Measurements from ENCODE around the gene CMIP.

Gene CMIP

GRCh38 chr16:81707411-81708265 is 263.0 kb downstream of the CMIP start:
- no peak for TF ChIP-seq GATA3 (IDR thresholded peaks at IDR 0.05; ENCODE audit: low read depth, low read length)
- no peak for TF ChIP-seq GATA2 (IDR thresholded peaks at IDR 0.05; ENCODE audit: low read depth, low read length)

GRCh38 chr16:81708266-81709015 is 263.8 kb downstream of the CMIP start:
- TF ChIP-seq GATA2 (IDR thresholded peaks at IDR 0.05; ENCODE audit: low read depth, low read length) (no peak), GATA3 (IDR thresholded peaks at IDR 0.05; ENCODE audit: low read depth, low read length) (no peak)

- TF ChIP-seq GATA3 (IDR thresholded peaks at IDR 0.05; ENCODE audit: low read depth, low read length) (no peak), GATA2 (IDR thresholded peaks at IDR 0.05; ENCODE audit: low read depth, low read length) (no peak)
Observed at GRCh38 chr16:81709016-81709900, 264.6 kb downstream of the CMIP start.

- TF ChIP-seq GATA3 (IDR thresholded peaks at IDR 0.05; ENCODE audit: low read depth, low read length) (no peak), GATA2 (IDR thresholded peaks at IDR 0.05; ENCODE audit: low read depth, low read length) (no peak)
Observed at GRCh38 chr16:81710044-81710443, 265.4 kb downstream of the CMIP start.

DNA sequence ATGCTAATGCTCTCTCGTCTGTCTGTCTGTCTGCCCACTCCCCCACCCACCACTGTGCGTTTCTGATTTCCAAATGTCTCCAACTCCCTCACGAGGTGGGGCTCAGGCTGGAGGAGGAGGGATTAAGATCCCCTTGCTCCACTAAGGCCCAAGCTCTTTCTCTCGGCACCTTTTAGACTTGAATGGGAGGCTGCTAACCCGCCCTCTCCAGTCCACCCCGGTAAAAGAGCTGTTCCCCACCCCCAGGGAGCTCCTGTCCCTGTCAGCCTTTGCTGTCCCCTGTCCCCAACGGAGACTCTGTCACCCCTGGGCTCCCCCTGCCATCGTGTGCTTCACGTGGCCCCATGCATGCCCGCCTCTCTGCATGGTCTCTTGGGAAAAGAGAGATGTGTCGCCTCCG is 266.0 kb downstream of the CMIP start:
- TF ChIP-seq GATA2 (IDR thresholded peaks at IDR 0.05; ENCODE audit: low read depth, low read length) (no peak), GATA3 (IDR thresholded peaks at IDR 0.05; ENCODE audit: low read depth, low read length) (no peak)

GRCh38 chr16:81711657-81712319 is 267.2 kb downstream of the CMIP start:
- TF ChIP-seq GATA2 (IDR thresholded peaks at IDR 0.05; ENCODE audit: low read depth, low read length): no peak
- no peak for TF ChIP-seq GATA3 (IDR thresholded peaks at IDR 0.05; ENCODE audit: low read depth, low read length)

DNA sequence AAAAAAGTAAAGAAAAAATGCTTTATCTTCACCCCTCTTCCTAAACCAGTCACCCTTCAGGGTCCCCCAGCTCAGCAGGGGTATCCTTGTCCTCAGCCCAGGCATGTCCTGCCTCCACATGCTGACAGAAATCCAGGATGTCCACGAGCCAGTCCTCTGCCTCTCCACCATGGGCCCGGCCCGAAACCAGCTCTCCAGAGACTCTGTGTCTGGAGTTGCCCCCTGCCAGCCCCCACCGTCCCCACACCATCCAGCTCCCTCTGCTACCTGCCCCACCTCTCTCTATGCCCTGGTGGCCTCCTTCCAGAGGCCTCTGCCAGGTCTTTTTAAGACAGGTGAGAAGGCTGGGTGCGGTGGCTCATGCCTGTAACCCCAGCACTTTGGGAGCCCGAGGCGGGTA is 268.1 kb downstream of the CMIP start:
- TF ChIP-seq GATA2 (IDR thresholded peaks at IDR 0.05; ENCODE audit: low read depth, low read length): no peak
- TF ChIP-seq GATA3 (IDR thresholded peaks at IDR 0.05; ENCODE audit: low read depth, low read length): no peak

GRCh38 chr16:81713295-81713772 is 268.7 kb downstream of the CMIP start:
- TF ChIP-seq GATA2 (IDR thresholded peaks at IDR 0.05; ENCODE audit: low read depth, low read length) (no peak), GATA3 (IDR thresholded peaks at IDR 0.05; ENCODE audit: low read depth, low read length) (no peak)

DNA sequence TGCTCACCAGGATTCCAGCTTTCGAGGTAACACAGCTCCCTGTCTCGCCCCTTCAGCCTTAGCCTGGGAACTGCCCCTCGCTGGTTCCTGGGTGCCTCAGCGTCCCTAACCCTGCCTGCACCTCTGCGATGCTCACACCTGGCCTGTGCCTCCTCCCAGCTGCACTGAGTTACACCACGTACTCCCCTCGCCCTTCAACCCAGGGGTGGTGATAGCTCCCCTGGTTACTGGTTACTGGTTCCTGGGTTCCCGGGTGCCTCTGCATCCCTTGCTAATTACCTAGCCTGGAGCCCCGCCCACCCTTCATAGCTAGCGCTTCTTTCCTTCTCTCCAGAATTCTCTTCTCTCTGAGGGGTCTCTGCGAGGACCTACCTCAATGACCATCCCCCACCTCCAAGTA is 269.2 kb downstream of the CMIP start:
- TF ChIP-seq GATA2 (IDR thresholded peaks at IDR 0.05; ENCODE audit: low read depth, low read length) (no peak), GATA3 (IDR thresholded peaks at IDR 0.05; ENCODE audit: low read depth, low read length) (no peak)

DNA sequence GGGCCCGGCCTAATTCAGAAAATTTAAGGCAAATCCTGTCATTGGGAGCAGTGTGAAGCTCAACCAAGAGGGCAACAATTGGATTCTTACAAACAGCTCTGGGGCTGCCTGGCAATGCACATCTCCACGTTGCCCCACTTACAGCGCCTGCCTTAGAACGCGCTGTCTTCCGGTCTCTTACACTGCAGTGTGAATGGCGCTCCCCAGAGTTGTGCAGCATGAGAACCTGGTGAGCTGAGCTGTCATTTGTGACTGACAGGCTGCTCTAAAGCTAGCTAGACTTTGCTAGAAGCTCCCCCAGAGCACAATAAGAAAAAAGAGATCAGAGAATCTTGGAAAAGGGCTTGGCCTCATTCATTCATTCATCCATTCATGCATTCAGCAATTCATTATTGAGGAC is 270.0 kb downstream of the CMIP start:
- TF ChIP-seq GATA2 (IDR thresholded peaks at IDR 0.05; ENCODE audit: low read depth, low read length) (no peak), GATA3 (IDR thresholded peaks at IDR 0.05; ENCODE audit: low read depth, low read length) (no peak)

GRCh38 chr16:81715358-81716196 is 271.0 kb downstream of the CMIP start:
- TF ChIP-seq GATA2 (IDR thresholded peaks at IDR 0.05; ENCODE audit: low read depth, low read length) (peak; percentile 88), GATA3 (IDR thresholded peaks at IDR 0.05; ENCODE audit: low read depth, low read length) (peak; percentile 83; the same call in 1 of the 2 replicates)

DNA sequence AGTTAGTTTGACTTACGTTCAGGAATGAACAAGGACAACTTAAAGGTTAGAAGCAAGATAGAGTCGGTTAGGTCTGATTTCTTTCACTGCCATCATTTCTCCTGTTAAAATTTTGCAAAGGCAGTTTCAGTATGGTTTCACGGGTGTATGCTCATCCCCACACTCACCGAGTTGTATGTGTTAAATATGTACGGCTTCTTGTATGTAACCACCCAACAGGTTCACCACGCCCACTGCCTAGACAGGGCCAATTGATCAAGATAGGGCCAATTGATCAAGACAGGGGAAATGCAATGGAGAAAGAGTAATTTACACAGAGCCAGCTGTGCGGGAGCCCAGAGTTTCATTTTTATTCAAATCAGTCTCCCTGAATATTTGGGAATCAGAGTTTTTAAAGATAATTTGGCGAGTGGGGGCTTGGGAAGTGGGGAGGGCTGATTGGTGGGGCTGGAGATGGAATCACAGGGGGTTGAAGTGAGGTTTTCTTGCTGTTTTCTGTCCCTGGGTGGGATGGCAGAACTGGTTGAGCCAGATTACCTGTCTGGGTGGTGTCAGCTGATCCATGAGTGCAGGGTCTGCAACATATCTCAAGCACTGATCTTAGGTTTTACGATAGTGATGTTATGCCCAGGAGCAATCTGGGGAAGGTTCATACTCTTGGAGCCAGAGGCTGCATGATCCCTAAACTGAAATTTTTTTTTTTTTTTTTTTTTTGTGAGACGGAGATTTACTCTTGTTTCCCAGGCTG is 272.0 kb downstream of the CMIP start:
- TF ChIP-seq GATA3 (IDR thresholded peaks at IDR 0.05; ENCODE audit: low read depth, low read length) (no peak), GATA2 (IDR thresholded peaks at IDR 0.05; ENCODE audit: low read depth, low read length) (0 out of 2 replicates have a peak, but pooled peaks have one; percentile 6)

All from SH-SY5Y (cell line).